CD4-positive, alpha-beta T cell treated with Interleukin-1 beta for 1 hour (primary cell): ENCODE results near the gene MARK3.
"Not testable (repeated sequence)": the region's sequence is repeated elsewhere in the genome, so short reads cannot be mapped to it uniquely, and the experiment has no call there.

Experiments
- DNase-seq, 2 donors: peaks; one replicate each; pipeline ENCODE4 v3.0.0-alpha.2; 2020 to 2022

The MARK3 gene

DNA sequence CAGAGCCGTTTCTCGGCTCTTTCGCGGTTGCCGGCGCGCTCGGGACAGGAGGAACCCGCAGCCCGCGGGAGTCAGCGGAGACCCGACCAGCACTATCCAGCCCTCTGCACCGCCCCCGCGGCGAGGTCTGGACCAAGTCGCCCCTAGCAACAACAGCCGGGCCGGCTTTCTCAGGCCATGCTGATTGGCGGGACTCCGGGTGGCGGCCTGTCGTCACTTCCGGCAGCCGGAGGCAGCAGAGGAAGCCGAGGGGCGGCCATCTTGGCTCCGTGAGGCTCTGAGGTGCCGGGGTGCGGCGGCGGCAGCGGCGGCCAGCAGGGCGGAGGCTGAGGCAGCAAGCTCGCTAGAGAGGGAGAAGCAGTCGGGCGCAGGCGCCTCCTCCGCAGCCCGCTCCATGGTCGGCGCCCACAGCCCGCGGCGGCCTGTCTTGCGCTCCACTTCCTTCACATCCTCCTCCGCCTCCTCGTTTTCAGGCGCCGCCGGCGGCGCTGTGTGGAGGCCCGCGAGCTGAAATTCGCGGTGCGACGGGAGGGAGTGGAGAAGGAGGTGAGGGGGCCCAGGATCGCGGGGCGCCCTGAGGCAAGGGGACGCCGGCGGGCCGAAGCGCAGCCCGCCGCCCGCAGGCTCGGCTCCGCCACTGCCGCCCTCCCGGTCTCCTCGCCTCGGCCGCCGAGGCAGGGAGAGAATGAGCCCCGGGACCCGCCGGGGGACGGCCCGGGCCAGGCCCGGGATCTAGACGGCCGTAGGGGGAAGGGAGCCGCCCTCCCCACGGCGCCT, at the start of gene MARK3:
TSS of gene MARK3 (plus strand) at position 264 of the 777 bp plus-strand sequence. CDS start 615 bp downstream, outside the sequence.
- DNase-seq: peak; percentile 97 to 98

DNA sequence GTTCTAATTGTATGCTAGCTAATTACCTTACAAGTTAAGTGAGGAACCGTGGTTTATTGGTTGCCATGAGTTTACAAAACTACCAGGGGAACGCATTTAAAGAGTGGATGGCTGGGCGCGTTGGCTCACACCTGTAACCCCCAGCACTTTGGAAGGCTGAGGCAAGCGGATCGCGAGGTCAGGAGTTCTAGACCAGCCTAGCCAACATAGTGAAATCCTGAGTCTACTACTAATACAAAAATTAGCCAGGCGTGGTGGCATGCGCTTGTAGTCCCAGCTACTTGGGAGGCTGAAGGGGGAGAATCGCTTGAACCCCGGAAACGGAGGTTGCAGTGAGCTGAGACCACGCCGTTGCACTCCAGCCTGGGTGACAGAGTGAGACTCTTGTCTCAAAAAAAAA, 49.0 kb upstream of the MARK3 start:
- no peak for DNase-seq

DNA sequence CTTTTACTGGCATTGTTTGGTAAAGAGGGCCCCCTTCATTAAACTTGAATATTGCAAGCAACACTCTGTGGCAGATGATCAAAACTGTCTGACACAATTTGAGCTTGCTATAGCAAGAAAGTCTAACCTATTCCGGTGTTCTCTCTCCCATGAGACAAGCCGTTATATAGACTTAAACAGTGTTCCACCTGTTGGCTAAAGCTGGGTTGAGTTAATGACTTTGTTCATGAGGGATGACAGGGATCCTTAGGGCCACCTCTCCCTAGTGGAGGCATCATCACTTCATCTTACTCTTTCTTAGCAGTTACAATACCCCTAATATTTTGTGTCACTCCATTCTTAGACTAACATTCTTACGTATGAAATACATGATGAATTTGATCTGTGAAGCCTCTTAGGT, 47.4 kb upstream of the MARK3 start:
- DNase-seq: no peak

DNA sequence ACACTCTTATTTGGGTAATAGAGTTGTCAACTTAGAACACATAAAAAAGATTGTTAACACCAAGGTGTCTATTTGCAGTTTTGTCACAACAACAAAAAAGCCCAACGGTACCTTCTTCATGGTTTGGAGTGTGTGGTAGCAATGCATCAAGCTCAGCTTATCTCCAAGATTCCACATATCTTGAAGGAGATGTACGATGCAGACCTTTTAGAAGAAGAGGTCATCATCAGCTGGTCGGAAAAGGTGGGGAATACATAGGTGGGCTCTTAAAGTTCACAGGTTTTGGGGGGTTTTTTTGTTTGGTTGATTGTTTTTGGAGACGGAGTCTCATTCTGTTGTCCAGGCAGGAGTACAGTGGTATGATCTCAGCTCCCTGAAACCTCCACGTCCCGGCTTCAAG, 45.7 kb upstream of the MARK3 start:
- no peak for DNase-seq

DNA sequence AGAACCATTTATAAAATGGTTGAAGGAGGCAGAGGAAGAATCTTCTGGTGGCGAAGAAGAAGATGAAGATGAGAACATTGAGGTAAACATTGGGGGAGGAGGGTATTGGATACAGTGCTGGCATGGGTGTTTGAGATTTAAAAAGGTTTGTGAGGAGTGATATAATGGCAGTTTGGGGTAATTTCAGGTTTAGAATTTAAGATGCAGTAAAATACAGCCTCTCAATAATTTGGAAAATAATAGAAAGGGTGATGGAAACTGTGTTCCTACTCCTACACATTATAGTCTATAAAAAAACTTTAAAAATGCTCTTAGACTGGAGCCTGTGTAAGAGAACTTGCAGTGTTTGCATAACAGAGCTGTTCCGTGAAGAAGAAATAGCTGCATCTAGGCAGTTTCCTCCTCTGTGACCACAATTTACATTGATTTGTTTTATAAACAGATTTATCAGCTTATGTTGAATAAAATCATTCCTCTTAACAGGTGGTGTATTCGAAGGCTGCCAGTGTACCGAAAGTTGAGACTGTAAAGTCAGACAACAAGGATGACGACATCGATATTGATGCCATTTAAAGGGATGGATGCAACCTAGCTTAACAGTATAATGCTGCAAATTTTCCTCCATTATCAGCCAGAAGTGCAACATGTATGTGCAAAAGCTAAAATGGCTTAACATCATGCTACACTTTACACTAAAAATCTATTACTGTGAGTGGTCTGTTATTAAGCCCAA, 44.6 kb upstream of the MARK3 start:
- no peak for DNase-seq

DNA sequence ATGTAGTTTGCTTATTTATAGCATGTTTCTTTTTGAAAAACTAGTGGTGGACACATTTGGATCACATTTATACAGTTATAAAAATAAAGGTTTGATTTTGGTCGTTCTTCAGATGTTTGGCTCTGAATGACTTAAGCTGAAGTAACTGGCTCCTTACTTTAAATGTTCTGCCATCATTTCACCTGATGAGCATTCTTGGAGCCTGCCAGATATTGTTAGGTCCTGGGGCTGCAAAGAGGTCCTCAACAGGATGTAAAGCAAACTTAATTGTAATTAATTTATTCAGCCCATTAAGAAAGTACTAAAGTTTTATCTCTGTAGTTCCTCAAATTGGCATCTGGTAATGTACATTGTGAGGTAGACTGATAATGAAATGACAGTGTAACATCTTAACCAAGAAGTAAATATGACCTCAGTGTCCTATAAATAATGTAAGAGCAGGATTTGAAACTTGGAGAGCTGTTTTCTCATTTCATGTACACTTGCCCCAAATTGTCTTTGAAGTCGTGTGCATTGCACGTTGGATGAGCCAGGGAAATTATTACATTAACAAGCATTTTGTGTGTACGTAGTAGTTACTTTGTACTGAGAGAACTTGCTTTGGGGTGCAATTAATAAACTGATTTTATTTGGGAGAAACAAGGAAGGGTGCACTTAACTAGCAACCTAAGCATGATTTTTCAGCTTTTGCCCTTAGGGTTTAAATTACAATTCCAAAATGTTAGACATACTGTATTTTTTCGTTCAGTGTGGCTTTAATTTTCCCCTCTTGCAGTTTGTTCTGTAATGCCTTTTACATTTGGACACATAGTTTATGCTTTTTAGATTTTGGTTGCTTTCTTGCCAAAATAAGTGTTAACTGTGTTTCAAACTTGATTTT, 43.7 kb upstream of the MARK3 start:
- no peak for DNase-seq

DNA sequence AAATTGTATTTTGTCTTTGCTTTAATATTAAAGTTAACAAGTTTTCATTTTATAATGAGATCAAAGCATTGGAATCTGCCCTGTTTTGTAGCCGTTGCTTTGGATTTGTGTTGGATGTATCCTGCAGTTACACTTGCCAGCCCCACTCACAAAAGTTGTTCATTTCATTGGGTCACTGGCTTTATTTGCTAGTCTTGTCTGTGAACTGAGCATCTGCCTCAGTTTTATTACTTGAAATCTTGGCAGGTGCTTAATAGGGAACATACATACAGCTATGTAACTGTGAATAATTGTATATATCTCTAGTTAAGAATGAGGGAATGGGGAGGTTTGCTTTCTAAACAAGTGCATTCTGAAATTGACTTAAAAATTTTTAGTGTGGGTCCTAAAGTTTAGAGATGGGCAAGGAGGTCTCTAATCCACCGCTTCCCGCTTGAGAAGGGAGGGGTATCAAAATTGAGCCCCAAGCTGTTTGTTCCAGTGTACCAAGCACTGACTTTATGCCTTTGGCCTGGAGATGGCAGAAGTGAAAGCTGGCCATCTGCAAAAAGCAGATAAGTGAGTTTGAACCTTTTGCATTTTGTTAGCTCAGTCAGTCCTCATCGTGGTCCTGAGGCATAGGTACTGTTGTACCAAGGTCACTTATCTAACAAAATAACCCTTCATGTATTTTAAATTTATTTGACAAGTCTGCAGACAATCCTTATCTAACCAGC, 41.9 kb upstream of the MARK3 start:
- DNase-seq: no peak

- no peak for DNase-seq
Observed at GRCh38 chr14:103343905-103344797, 41.1 kb upstream of the MARK3 start.

- DNase-seq: no peak
Observed at GRCh38 chr14:103346286-103346685, 38.9 kb upstream of the MARK3 start.

DNA sequence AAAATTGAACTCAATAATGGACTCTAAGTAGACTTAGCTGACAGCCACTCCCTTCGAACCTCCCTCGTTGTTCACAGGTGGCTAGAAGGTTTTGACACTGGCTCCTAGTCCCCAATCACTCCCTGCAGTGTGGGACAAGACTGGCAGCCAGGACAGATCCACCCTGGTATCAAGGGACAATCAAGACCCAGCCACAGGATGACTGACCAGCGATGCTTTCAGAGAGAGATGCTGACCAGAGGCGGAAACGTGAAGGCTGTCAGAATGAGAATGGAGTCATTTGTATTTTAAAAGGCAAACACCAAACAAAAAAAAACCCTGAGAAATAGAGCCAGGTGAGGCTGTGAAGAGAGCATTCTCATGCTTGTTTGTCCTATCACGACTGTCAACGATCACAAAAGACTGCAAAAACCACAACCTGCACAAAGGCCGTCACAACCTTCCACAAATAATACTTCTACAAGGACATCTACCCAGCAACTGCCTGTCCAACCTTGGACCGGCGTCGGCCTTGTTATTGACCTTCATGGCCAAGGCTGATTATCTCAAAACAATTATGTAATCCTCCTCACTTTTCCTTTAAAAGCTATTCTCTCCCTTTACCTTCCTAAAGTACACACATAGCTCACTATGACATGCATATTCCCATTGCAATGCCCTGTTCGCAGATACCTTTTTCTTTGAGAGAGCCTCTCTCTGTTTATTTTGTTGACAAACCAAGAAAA, 38.0 kb upstream of the MARK3 start:
- no peak for DNase-seq

DNA sequence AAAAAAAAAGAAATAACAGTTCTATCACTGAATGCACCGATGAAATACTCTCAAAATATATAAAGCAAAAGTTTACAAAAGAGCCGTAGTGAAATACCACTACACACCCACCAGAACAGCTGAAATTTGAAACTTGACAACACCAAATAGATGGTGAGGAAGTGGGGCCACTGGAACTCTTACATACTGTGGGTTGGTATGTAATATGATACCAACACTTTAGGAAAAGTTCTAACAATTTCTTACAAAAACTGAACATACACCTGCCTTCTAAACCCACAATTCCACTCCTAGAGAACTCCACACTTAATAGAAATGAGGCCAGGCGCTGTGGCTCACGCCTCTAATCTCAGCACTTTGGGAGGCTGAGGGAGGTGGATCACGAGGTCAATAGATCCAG, 37.1 kb upstream of the MARK3 start:
- DNase-seq: no peak

DNA sequence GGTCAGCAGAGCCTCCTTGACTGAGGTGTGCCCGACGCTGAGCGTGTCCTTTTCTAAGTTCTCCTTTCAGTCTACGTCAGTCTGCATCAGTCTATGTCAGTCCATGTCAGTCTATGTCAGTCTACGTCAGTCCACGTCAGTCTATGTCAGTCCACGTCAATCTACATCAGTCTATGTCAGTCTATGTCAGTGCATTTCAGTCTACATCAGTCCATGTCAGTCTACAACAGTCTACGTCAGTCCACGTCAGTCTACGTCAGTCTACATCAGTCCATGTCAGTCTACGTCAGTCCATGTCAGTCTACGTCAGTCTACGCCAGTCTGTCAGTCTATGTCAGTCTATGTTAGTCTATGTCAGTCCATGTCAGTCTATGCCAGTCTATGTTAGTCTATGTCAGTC, 35.2 kb upstream of the MARK3 start:
- no peak for DNase-seq

- no peak for DNase-seq
Observed at GRCh38 chr14:103353362-103353761, 31.9 kb upstream of the MARK3 start.

DNA sequence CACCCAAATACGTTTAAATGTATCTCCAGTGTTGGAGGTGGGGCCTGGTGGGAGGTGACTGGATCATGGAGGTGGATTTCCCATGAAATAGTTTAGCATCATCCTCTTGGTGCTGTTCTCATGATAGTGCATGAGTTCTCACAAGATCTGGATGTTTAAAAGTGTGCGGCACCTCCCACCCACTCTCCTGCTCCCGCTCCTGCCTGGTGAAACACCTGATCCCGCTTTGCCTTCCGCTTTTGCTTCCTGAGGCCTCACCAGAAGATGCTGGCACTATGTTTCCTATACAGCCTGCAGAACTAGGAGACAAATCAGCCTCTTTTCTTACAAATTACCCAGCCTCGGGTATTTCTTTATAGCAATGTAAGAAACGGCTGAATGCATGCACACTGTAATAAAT, 31.1 kb upstream of the MARK3 start:
- DNase-seq: no peak

- DNase-seq: no peak
Observed at GRCh38 chr14:103356024-103356682, 29.1 kb upstream of the MARK3 start.

- not testable (repeated sequence) for DNase-seq
Observed at GRCh38 chr14:103357552-103357951, 27.7 kb upstream of the MARK3 start.

DNA sequence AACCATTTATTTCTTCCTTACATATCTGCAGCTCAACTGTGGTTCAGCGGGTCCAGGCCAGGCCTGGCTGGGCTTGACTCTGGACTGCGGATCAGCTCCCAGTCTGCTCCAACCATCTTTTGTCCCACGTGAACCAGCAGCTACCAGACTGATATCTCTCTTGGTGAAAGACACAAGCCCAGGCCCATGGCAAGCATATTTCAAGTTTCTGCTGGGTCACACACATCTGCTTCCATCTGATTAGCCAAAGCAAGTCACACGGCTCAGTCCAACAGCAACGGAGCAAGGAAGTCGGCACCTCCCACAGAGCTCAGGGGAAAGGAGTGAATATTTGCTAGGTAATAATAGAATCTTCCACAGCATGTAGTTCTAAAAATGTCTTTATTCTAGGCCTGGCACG, 24.7 kb upstream of the MARK3 start:
- DNase-seq: no peak

- DNase-seq: peak in 1 of 2 donors; percentile 35
Observed at GRCh38 chr14:103361867-103362266, 23.3 kb upstream of the MARK3 start.

GRCh38 chr14:103362780-103363179, 22.4 kb upstream of the MARK3 start:
- DNase-seq: no peak

DNA sequence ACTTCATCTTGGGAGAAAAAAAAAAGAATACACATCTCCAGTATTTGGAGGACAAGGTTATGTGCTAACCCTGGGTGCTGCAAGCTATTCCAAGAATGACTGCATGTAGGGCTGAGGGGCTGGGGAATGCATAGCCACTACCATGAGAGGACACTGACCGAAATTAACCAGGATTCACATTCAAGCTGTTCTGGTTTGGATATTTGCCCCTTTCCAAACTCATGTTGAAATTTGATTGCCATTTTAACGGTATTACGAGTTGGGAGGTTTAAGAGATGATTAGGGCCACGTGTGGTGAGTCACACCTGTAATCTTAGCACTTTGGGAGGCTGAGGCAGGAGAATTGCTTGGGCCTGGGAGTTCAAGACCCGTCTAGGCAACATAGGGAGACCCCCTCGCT, 18.5 kb upstream of the MARK3 start:
- DNase-seq: no peak
